Stomach (tissue), 9 donors: ENCODE results near the gene PTPRU. TPM values are rescaled to one million over a fixed set of nuclear protein-coding genes. Genes with fewer than 3 reads are reported as not detected.
A peak's percentile ranks its signal among the peaks of the same experiment; 100 is the strongest.

Experiments used
- DNase-seq, 2 donors: peaks; one replicate each; pipeline versions ENCODE4 v3.0.0 to v3.0.0-alpha.2; 2013 to 2019
- H3K27ac ChIP-seq, 5 donors: fragments of 200-600 bp in 4 of 5; sonication (generic) in 4 of 5; one replicate each; pipeline ENCODE4 v1.5.1; 2013 to 2019; ENCODE audit warnings: mild to moderate bottlenecking in 1 of 5, moderate library complexity in 1 of 5
- H3K27me3 ChIP-seq, 3 donors: fragments of 200-600 bp; sonication (generic); one replicate each; pipeline ENCODE4 v1.5.1; 2017 to 2019; ENCODE audit warnings: mixed run types in 1 of 3
- H3K36me3 ChIP-seq, 4 donors: fragments of 200-600 bp; sonication (generic); 1 replicate in 3 of 4; 2 replicates in 1 of 4; pipeline ENCODE4 v1.5.1; 2016 to 2019
- H3K4me1 ChIP-seq, 4 donors: fragments of 200-600 bp; sonication (generic); one replicate each; pipeline ENCODE4 v1.5.1; 2016 to 2019
- H3K4me3 ChIP-seq, 4 donors: fragments of 200-600 bp; sonication (generic) in 3 of 4; one replicate each; pipeline ENCODE4 v1.5.1; 2016 to 2019; ENCODE audit warnings: mild to moderate bottlenecking in 1 of 4
- H3K9me3 ChIP-seq, 4 donors: fragments of 200-600 bp; sonication (generic); one replicate each; pipeline ENCODE4 v1.5.1; 2016 to 2019
- CTCF ChIP-seq, 7 experiments: fragments of 450-650 bp in 4 of 7; fragments of 200-600 bp in 3 of 7; sonication (generic) in 3 of 7; IDR thresholded peaks; one replicate each; pipeline ENCODE4 v1.5.1; 2016 to 2019; ENCODE audit warnings: antibody characterized with exemption in 7 of 7, control low read depth in 2 of 7, mild to moderate bottlenecking in 1 of 7
- EP300 ChIP-seq: sonication (generic); formaldehyde crosslinking; IDR thresholded peaks from one replicate; pipeline ENCODE4 v1.6.1; 2017; ENCODE audit warnings: antibody characterized with exemption
- POLR2A ChIP-seq, 4 donors: fragments of 450-650 bp; IDR thresholded peaks; one replicate each; pipeline ENCODE4 v1.6.1; 2016; ENCODE audit warnings: antibody characterized with exemption in 4 of 4, control low read depth in 2 of 4, mild to moderate bottlenecking in 1 of 4, moderate library complexity in 1 of 4
- POLR2AphosphoS5 ChIP-seq, 3 donors: sonication (generic); formaldehyde crosslinking; IDR thresholded peaks; one replicate each; pipeline ENCODE4 v1.6.1; 2016; ENCODE audit warnings: antibody characterized with exemption in 3 of 3
- WGBS, 5 donors: extraction: QIAGEN DNeasy Blood & Tissue Kit in 3 of 5; methylation state at CpG; one replicate each; pipeline versions ENCODE4 v1.1.5 to v1.1.7; 2013 to 2018; 5-methylcytosine and 5-hydroxymethylcytosine counted together
- intact Hi-C: fragments of 100-400 bp; cut with DNase I; formaldehyde crosslinking; loops from one replicate; pipeline ENCODE4 v1.15.1; 2023; ENCODE audit warnings: low total_unique reads
- polyA plus RNA-seq, 3 donors: library from polyadenylated mRNA; stranded (reverse); fragments of 200-250 nt; gene quantifications; one replicate each; pipeline ENCODE4 v1.2.3, GENCODE V29; 2013
- total RNA-seq, 5 donors: library from RNA; depleted of rRNA; stranded (reverse); fragments of >200 nt; gene quantifications; one replicate each; pipeline versions ENCODE4 v1.1.0 to v1.2.3, GENCODE V29; 2014 to 2016
- donor health status: healthy with polysubstance abuse.
- donor health status: Bipolar disorder and iron deficiency.
- donor health status: healthy.

Gene PTPRU
- total and polyA plus RNA-seq, 8 donors = 0.29 to 17.5 (median 6.2) TPM

- DNase-seq = no peak
- H3K27me3 ChIP-seq = no peaks in the 10 kb centered on the region
- H3K4me3 ChIP-seq = no peak overlapping the region
- intact Hi-C loops = no loop called here
- no peaks in the 10 kb centered on the region for H3K9me3 ChIP-seq
- no peaks in the 10 kb centered on the region for H3K4me1 ChIP-seq
- TF ChIP-seq CTCF (IDR thresholded peaks at IDR 0.05) = no peak
- TF ChIP-seq POLR2AphosphoS5 (IDR thresholded peaks at IDR 0.05) = no peak
- no peak for TF ChIP-seq POLR2A (IDR thresholded peaks at IDR 0.05)
- TF ChIP-seq EP300 = no peak
- no peak overlapping the region for H3K27ac ChIP-seq
- 93 to 98% (median 97%) methylated on average over 6 to 8 of the region's 8 CpGs for WGBS, 5 donors
- H3K36me3 ChIP-seq = peaks cover 0 to 66% (median 42%) of the 10 kb centered on the region in 4 donors
Measured at GRCh38 chr1:29323636-29324035, 87.3 kb downstream of the PTPRU start.

DNA sequence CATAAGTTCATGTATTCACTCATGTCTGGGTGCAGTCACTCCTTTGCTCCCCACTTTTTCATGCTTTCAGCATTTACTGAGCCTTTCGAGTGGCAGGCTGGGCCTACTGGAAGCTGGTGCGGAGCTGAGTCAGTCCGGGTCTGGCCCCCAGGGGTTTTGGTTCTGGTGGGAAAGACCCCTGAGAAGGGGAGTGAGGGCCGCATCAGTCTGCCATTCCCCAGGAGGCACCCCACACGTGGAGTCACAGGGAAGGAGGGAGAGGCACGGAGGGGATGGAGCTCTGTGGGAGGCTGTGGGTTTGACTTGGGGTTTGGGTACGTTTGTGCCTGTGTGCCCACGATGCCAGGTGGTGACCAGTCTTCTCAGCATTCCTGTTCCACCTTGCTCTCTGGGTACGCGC lies 87.9 kb downstream of the PTPRU start:
- no peaks in the 10 kb centered on the region for H3K9me3 ChIP-seq
- peaks cover 0 to 63% (median 37%) of the 10 kb centered on the region in 4 donors for H3K36me3 ChIP-seq
- H3K4me1 ChIP-seq = no peaks in the 10 kb centered on the region
- TF ChIP-seq POLR2A (IDR thresholded peaks at IDR 0.05) = no peak
- TF ChIP-seq EP300 = no peak
- no peak for TF ChIP-seq POLR2AphosphoS5 (IDR thresholded peaks at IDR 0.05)
- TF ChIP-seq CTCF (IDR thresholded peaks at IDR 0.05) = no peak
- 85 to 91% (median 87%) methylated on average over 10 of the region's 10 CpGs for WGBS, 5 donors
- no peak for DNase-seq
- intact Hi-C loops = no loop called here
- no peak overlapping the region for H3K4me3 ChIP-seq
- H3K27ac ChIP-seq = no peak overlapping the region
- no peaks in the 10 kb centered on the region for H3K27me3 ChIP-seq

- peak in 1 of 2 donors; percentile 74 for DNase-seq
Measured at GRCh38 chr1:29324771-29325351, 88.5 kb downstream of the PTPRU start.

DNA sequence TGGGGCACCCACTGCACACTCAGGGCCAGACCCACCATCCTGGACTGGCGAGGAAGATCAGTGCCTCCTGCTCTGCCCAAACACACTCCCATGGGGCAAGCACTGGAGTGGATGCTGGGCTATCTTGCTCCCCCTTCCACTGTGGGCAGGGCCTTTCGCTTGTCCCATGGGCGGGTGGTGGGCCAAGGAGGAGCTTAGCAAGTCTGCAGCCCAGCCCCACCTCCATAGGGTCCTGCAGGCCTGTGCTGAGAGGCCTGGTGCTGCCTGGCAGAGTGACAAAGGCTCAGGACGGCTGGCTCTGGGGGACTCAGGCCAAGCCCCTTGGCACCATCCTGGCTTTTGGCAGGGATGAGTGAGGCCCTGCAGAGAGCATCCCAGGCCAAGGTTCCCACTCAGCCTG lies 89.4 kb downstream of the PTPRU start:
- Histone ChIP-seq H3K36me3 (peaks cover 0 to 57% (median 30%) of the 10 kb centered on the region in 4 donors), H3K4me3 (no peak overlapping the region), H3K9me3 (no peaks in the 10 kb centered on the region), H3K4me1 (no peaks in the 10 kb centered on the region), H3K27me3 (peaks cover 0 to 3% (median 0%) of the 10 kb centered on the region in 3 donors), H3K27ac (no peak overlapping the region)
- peak in 1 of 2 donors; percentile 34 for DNase-seq
- 80 to 100% (median 92%) methylated on average over 1 to 4 of the region's 4 CpGs for WGBS, 5 donors
- no peak for TF ChIP-seq EP300
- no peak for TF ChIP-seq CTCF (IDR thresholded peaks at IDR 0.05)
- TF ChIP-seq POLR2A (IDR thresholded peaks at IDR 0.05) = no peak
- TF ChIP-seq POLR2AphosphoS5 (IDR thresholded peaks at IDR 0.05) = no peak
- intact Hi-C loops = no loop called here

More at GRCh38 chr1:29324771-29325351, 88.5 kb downstream of the PTPRU start:
- H3K4me3 ChIP-seq = no peak overlapping the region
- TF ChIP-seq EP300 = no peak
- TF ChIP-seq POLR2A (IDR thresholded peaks at IDR 0.05) = no peak
- no peak for TF ChIP-seq CTCF (IDR thresholded peaks at IDR 0.05)
- TF ChIP-seq POLR2AphosphoS5 (IDR thresholded peaks at IDR 0.05) = no peak
- no peaks in the 10 kb centered on the region for H3K4me1 ChIP-seq
- H3K27ac ChIP-seq = no peak overlapping the region
- no peaks in the 10 kb centered on the region for H3K27me3 ChIP-seq
- intact Hi-C loops = no loop called here
- WGBS, 5 donors = 55 to 66% (median 61%) methylated on average over 17 to 19 of the region's 19 CpGs
- H3K9me3 ChIP-seq = no peaks in the 10 kb centered on the region
- peaks cover 0 to 63% (median 35%) of the 10 kb centered on the region in 4 donors for H3K36me3 ChIP-seq
